K562 treated with DMSO at 1 percent for 48 hours (cell line): ENCODE measurements around the gene TIMD4. TPM values are rescaled to one million over a fixed set of nuclear protein-coding genes. Genes with fewer than 3 reads are reported as not detected.

Experiments used
- total RNA-seq: library from RNA; unstranded; fragments of 300-600 nt; gene quantifications from 2 replicates; pipeline ENCODE4 v1.2.3, GENCODE V29; 2022; ENCODE audit warnings: low replicate concordance; ENCODE audit errors: extremely low read depth

TIMD4 gene
- total RNA-seq: not detected in 2 replicates

DNA sequence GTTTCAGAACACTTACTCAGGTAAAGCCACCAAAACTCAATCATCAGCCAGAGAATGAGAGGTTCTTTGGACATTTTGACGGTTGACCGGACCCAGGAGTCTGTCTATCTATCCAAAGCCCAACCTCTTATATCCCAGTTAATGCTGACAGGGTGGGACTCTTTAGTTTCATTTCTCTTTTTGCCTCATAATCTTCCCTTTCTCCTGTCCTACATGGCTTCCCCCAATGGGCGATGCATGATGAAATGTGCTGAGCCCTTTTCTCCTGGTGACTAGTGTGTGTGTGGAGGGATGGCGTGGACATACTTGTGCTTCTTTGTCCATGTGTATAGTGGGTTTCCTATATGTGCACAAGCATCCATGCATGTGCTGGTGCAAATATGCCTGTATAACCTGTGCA lies at the start of gene TIMD4:
TSS of gene TIMD4 (minus strand) at position 102 of the 400 bp plus-strand sequence. CDS start at position 74, 28 bp downstream.

Other genes with a start within 250 kb of the TIMD4 start
- gene PPP1R2B, start 112.9 kb downstream of the TIMD4 start, total RNA-seq: not detected in 2 replicates
- not detected in 2 replicates for gene HAVCR1, start 95.9 kb upstream of the TIMD4 start, total RNA-seq
- not detected in 2 replicates for gene HAVCR2, start 145.8 kb upstream of the TIMD4 start, total RNA-seq
- gene MED7, start 179.6 kb upstream of the TIMD4 start, total RNA-seq: not detected in 2 replicates
- not detected in 2 replicates for gene GARIN3, start 203.0 kb upstream of the TIMD4 start, total RNA-seq
- not detected in 2 replicates for gene ITK, start 217.6 kb upstream of the TIMD4 start, total RNA-seq